SK-N-SH (cell line): ENCODE measurements around the gene PLSCR3. TPM values are rescaled to one million over a fixed set of nuclear protein-coding genes. Genes with fewer than 3 reads are reported as not detected.
A peak's percentile ranks its signal among the peaks of the same experiment; 100 is the strongest.

Source experiments
- CTCF ChIA-PET: fragments of 300-600, 350-600 bp; formaldehyde crosslinking; extraction: SDS; loops from one replicate; lab custom pipeline; 2021; lab: Yijun Ruan, JAX
- POLR2A ChIA-PET: fragments of 350-600 bp; sonication (Branson Sonifier 250); formaldehyde crosslinking; extraction: SDS; loops from one replicate; lab custom pipeline; 2020; ENCODE audit warnings: antibody characterized with exemption, inconsistent platforms; lab: Yijun Ruan, JAX
- DNase-seq: peaks from one replicate; pipeline ENCODE4 v3.0.0; 2012
- H2AFZ ChIP-seq: fragments of 200-600 bp; sonication (generic); 2 replicates; pipeline ENCODE4 v1.8.1; 2016; ENCODE audit warnings: antibody characterized with exemption, mild to moderate bottlenecking, low read depth
- H3F3A ChIP-seq: fragments of 200-600 bp; sonication (generic); replicated peaks from 2 replicates; pipeline ENCODE3; 2016; ENCODE audit warnings: antibody characterized with exemption, mild to moderate bottlenecking; ENCODE audit not compliant: insufficient read depth
- H3K27ac ChIP-seq, 2 experiments: fragments of 200-500 bp in 1 of 2; fragments of 200-600 bp in 1 of 2; sonication (Bioruptor generic) in 1 of 2; sonication (generic), shearing (Covaris generic) in 1 of 2; 2 replicates each; pipeline versions ENCODE4 v1.5.1 to v1.6.1; 2014 to 2016; ENCODE audit warnings: low read depth in 2 of 2, inconsistent platforms in 1 of 2, low read length in 1 of 2, mild to moderate bottlenecking in 1 of 2, mixed read lengths in 1 of 2
- H3K27me3 ChIP-seq: fragments of 200-600 bp; sonication (generic), shearing (Covaris generic); 2 replicates; pipeline ENCODE4 v1.6.1; 2016; ENCODE audit warnings: mixed run types; ENCODE audit not compliant: insufficient read depth
- H3K36me3 ChIP-seq, 2 experiments: fragments of 200-500 bp in 1 of 2; fragments of 200-600 bp in 1 of 2; sonication (Bioruptor generic) in 1 of 2; sonication (generic) in 1 of 2; replicated peaks in 1 of 2; 2 replicates each; pipeline versions ENCODE3 to v1.5.1; 2014 to 2016; ENCODE audit warnings: low read length in 1 of 2, mild to moderate bottlenecking in 1 of 2; ENCODE audit not compliant: insufficient read depth in 2 of 2, control insufficient read depth in 1 of 2
- H3K4me1 ChIP-seq, 2 experiments: fragments of 200-500 bp in 1 of 2; fragments of 200-600 bp in 1 of 2; sonication (Bioruptor generic) in 1 of 2; sonication (generic), shearing (Covaris generic) in 1 of 2; 2 replicates each; pipeline versions ENCODE4 v1.5.1 to v1.6.1; 2014 to 2016; ENCODE audit warnings: low read depth in 1 of 2, low read length in 1 of 2, mixed run types in 1 of 2; ENCODE audit not compliant: insufficient read depth in 2 of 2, control insufficient read depth in 1 of 2
- H3K4me2 ChIP-seq: fragments of 200-600 bp; sonication (generic), shearing (Covaris generic); 2 replicates; pipeline ENCODE4 v1.6.1; 2017; ENCODE audit warnings: mixed run types
- H3K4me3 ChIP-seq, 2 experiments: fragments of 200-500 bp in 1 of 2; fragments of 200-600 bp in 1 of 2; sonication (Bioruptor generic) in 1 of 2; sonication (generic), shearing (Covaris generic) in 1 of 2; 2 replicates each; pipeline versions ENCODE4 v1.5.1 to v1.8.1; 2014 to 2016; ENCODE audit warnings: low read depth in 2 of 2, inconsistent platforms in 1 of 2, low read length in 1 of 2, mild to moderate bottlenecking in 1 of 2, mixed read lengths in 1 of 2, moderate library complexity in 1 of 2
- H3K79me2 ChIP-seq: fragments of 200-600 bp; sonication (generic); 2 replicates; pipeline ENCODE4 v1.8.1; 2017; ENCODE audit warnings: mild to moderate bottlenecking; ENCODE audit not compliant: insufficient read depth
- H3K9ac ChIP-seq: fragments of 200-600 bp; sonication (generic); 2 replicates; pipeline ENCODE4 v1.6.1; 2017; ENCODE audit warnings: mixed run types
- H3K9me2 ChIP-seq: fragments of 200-600 bp; sonication (generic); 2 replicates; pipeline ENCODE4 v1.6.1; 2017; ENCODE audit warnings: mixed run types
- H3K9me3 ChIP-seq: fragments of 200-600 bp; sonication (generic); 2 replicates; pipeline ENCODE4 v1.6.1; 2017; ENCODE audit warnings: mixed run types, mild to moderate bottlenecking, moderate library complexity
- H4K20me1 ChIP-seq: fragments of 200-600 bp; sonication (generic); 2 replicates; pipeline ENCODE4 v1.6.1; 2017; ENCODE audit warnings: mild to moderate bottlenecking, mixed run types; ENCODE audit not compliant: insufficient read depth
- EP300 ChIP-seq, 2 experiments: IDR thresholded peaks; 2 replicates each; pipeline versions ENCODE4 v1.4.0 to v1.6.1; 2012; ENCODE audit warnings: borderline replicate concordance in 1 of 2, low read depth in 1 of 2, low read length in 1 of 2
- FOXM1 ChIP-seq: IDR thresholded peaks from 2 replicates; pipeline ENCODE4 v1.4.0; 2012; ENCODE audit warnings: low read depth, mild to moderate bottlenecking
- JUND ChIP-seq: IDR thresholded peaks from 2 replicates; pipeline ENCODE4 v1.4.0; 2012
- MAX ChIP-seq: IDR thresholded peaks from 2 replicates; pipeline ENCODE4 v1.4.0; 2012; ENCODE audit warnings: low read depth
- MXI1 ChIP-seq: IDR thresholded peaks from 2 replicates; pipeline ENCODE4 v1.6.1; 2012; ENCODE audit warnings: mild to moderate bottlenecking, low read depth, low read length, improper control_type of control experiment
- NFIC ChIP-seq: IDR thresholded peaks from 2 replicates; pipeline ENCODE4 v1.4.0; 2012; ENCODE audit warnings: borderline replicate concordance
- PBX3 ChIP-seq: IDR thresholded peaks from 2 replicates; pipeline ENCODE4; 2012
- POLR2AphosphoS5 ChIP-seq: IDR thresholded peaks from 2 replicates; pipeline ENCODE4 v1.6.1; 2012; ENCODE audit warnings: low read depth, low read length
- RFX5 ChIP-seq: IDR thresholded peaks from 2 replicates; pipeline ENCODE4 v1.6.1; 2012; ENCODE audit warnings: mild to moderate bottlenecking, improper control_type of control experiment, low read length
- SIN3A ChIP-seq: IDR thresholded peaks from 2 replicates; pipeline ENCODE4 v1.6.1; 2012; ENCODE audit warnings: low read depth, mild to moderate bottlenecking, low read length, moderate library complexity, borderline replicate concordance
- TEAD4 ChIP-seq: IDR thresholded peaks from 2 replicates; pipeline ENCODE4 v1.4.0; 2012; ENCODE audit warnings: mild to moderate bottlenecking, borderline replicate concordance; ENCODE audit not compliant: insufficient read depth
- ZBTB33 ChIP-seq: IDR thresholded peaks from 2 replicates; pipeline ENCODE4 v1.4.0; 2012; ENCODE audit warnings: low read depth, borderline replicate concordance
- WGBS: methylation state at CpG from one replicate; pipeline ENCODE4 v1.1.6; 2017; ENCODE audit warnings: low lambda C conversion rate; 5-methylcytosine and 5-hydroxymethylcytosine counted together
- polyA plus RNA-seq, 3 experiments: library from polyadenylated mRNA; depleted of rRNA; stranded (reverse); fragments of >200 nt; gene quantifications; 2 replicates each; pipeline ENCODE4 v1.2.3, GENCODE V29; 2012

The PLSCR3 gene
- polyA plus RNA-seq, 1 of the 3 experiments (the other 2 are of a cell fraction): 95.0 TPM

GRCh38 chr17:7403977-7404736, 9.8 kb upstream of the PLSCR3 start, which contains the start of gene TMEM256 (continued):
- TF ChIP-seq RFX5 (peak; percentile 83), EP300 (IDR thresholded peaks at IDR 0.05; ENCODE audit: borderline replicate concordance in 1 of 2, low read depth in 1 of 2, low read length in 1 of 2) (0 out of 4 replicates have a peak, but pooled peaks of 1 of the 2 experiments have one; percentile 24), FOXM1 (no peak), POLR2AphosphoS5 (peak; percentile 93), SIN3A (peak; percentile 12; the same call in 1 of the 2 replicates), JUND (no peak), MXI1 (peak; percentile 44; the same call in 1 of the 2 replicates), PBX3 (no peak; the same call in 1 of the 2 replicates), ZBTB33 (peak; percentile 81)

GRCh38 chr17:7403727-7403976, 9.3 kb upstream of the PLSCR3 start:
- Histone ChIP-seq H3K9me3 (no peaks in the 10 kb centered on the region), H3K4me3 (peak overlapping the region; percentile 66 to 91), H3F3A (peaks cover 23% of the 10 kb centered on the region), H4K20me1 (peaks cover 11% of the 10 kb centered on the region; the same call in 1 of the 2 replicates)
- TF ChIP-seq TEAD4 (no peak), NFIC (no peak), PBX3 (0 out of 2 replicates have a peak, but pooled peaks have one; percentile 13), MAX (0 out of 2 replicates have a peak, but pooled peaks have one; percentile 7)
- TF ChIP-seq, all 33 proteins: peak for 2
- ChIA-PET POLR2A (interaction anchor here (0.7 to 1.5 kb wide), 12 partner anchors 9 to 789 kb away, joined by 3 to 13 read pairs (median 4); partner anchors contain the start of genes FGF11, MPDU1, NEURL4 and PLSCR3), CTCF (interaction anchor here (0.6 to 2.6 kb wide), 7 partner anchors 11 to 157 kb away, joined by 3 to 19 read pairs (median 3); partner anchors contain the start of gene SENP3)
- peaks cover 5 to 21% of the 10 kb centered on the region in 2 experiments; a peak in 2 of 4 replicates for H3K4me1 ChIP-seq
- DNase-seq: peak; percentile 86
- peaks cover 49% of the 10 kb centered on the region for H3K79me2 ChIP-seq
- peak overlapping the region; percentile 68 for H3K9ac ChIP-seq
- 0% methylated on average over 9 of the region's 13 CpGs for WGBS
- peak overlapping the region; percentile 76 to 91 for H3K27ac ChIP-seq
- H3K4me2 ChIP-seq: peak overlapping the region; percentile 99
- peak overlapping the region; percentile 85; the same call in 1 of the 2 replicates for H2AFZ ChIP-seq
- no peaks in the 10 kb centered on the region for H3K27me3 ChIP-seq
- no peaks in the 10 kb centered on the region for H3K9me2 ChIP-seq
- peaks cover 3 to 10% of the 10 kb centered on the region in 2 experiments for H3K36me3 ChIP-seq
